Stimulated activated CD8-positive, alpha-beta memory T cell treated with anti-CD3 and anti-CD28 coated beads, Interleukin-15, amount 100 ng/mL, for 4 hours (primary cell): ENCODE measurements around the gene EFL1.

Source experiments
- DNase-seq, 2 donors: peaks; one replicate each; pipeline ENCODE4 v3.0.0-alpha.2; 2020; ENCODE audit warnings: low read depth in 2 of 2

Gene EFL1

DNA sequence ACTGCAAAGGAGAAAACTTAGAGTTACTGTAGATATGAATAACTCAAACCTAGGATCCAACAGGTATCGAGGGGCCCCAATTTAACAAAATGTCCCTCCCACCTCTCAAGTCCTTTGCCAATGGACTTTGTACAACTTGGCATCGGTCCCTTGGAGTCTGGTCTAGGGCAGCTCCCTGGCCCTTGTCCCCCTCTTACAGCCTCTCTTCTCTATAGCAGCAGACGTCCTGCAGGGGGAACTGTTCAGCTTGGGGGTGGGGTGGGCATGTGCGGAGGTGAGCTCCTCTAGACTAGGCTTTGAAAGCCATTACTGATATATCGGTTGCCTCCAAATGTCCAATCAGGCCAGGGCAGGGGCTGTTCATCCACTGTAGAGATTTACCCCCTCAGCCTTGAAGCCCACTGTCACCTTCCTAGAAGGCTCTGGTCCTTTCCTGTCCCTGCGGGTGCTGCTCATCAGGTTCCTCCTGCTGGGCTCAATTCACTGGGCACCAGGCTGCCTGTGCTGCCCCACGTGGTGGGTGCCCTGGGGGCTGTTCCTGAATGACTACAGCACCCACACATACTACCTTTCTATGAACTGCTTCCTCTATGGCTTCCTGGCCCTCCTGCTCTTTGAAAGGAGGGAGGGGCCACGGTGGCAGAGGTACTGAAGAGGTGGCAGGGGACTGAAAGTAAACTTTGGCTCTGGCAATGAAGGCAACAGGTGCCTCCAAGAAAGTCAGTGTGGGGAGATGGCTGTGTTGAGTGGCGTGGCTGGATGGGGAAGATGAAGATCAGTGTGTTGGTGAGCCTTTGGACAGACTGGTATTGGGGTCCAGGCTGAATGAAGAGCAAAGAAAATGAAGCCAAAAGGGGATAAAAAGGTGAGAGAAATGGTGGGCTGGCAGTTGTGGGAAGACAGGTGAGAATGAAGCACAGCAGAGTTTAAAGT, 137.9 kb downstream of the EFL1 start:
- no peak for DNase-seq

DNA sequence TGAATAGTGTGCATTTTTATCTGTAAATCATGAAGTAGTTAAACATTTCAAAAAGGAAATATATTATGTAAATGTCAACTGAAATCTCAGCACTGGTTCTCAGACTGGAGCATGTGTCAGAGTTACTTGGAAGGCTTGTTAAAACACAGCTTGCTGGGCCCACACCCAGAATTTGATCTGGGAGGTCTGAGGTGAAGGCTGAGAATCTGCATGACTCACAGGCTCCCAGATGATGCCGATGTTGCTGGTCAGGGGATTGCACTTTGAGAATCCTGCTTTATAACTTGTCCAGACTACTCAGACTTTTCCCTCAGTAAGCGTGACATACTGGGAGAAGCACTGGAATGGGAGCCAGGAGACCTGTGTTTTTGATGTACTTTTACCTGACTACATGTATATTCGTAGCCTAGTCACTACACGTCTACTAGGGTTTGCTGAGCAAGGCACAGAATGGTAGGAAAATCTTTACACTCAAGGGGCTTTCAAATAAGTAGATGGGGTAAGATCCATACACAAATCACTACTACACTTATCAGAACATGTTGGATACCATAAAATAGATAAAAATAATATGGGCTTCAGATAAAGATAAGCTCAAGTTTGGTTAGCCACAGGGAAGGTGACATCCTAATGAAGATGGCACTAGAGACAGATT, 139.7 kb downstream of the EFL1 start:
- DNase-seq, result no peak

DNA sequence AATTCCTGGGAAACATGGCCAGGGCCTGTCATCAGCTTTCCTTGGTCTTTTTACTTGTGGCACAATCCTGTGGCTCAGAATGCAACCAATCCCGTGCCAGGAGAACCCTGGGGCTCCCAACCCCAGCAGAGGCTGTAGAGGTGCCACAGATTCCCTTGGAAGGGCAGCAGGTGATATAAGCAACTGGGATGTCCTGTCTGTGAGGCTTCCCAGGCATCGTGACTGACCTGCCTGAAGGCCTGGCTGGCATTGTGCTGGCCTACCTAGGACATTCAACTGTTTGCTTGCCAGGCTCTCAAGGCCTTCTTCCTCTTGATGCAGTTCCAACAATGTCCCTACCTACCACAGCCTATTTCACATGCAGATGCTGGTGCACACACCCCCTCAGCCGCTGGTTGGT, 144.5 kb downstream of the EFL1 start:
- no peak for DNase-seq

DNA sequence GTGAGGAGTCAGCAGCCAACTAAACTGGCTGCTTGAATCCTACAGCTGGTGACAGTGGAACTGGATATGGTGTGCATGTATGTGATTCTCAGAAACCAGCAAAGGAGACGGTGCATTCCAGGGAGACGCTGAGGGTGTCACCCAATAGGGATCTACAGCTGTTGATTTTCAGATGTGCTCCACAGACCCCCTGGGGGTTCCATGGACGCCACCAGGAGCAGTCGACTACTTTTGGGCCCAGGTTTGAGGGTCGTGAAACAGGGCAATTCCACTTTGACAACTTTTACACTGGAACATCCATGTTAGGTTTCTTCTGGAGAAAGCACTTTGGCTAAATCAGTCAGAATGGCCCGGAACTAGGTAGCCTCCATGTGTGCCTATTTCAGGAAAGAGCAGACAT, 145.2 kb downstream of the EFL1 start:
- no peak for DNase-seq

DNA sequence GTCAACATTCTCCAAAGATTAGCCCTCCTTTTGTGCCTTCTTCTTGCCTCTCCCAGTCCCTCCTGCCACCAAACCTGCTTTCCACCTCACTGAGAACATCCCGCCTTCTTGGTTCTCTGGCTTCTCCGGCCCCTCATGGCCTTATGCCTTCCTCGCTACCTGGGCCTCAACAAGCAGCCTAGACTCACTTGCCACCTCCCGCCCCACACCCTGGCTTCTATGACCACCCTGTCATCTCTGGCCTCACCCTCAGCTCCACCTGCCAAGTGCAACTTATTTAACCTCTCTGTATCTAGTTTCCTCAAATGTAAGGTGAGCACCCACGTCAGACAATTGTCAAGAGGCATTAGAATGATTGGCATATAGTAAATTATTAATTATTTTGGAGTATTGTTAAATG, 147.9 kb downstream of the EFL1 start:
- no peak for DNase-seq

DNA sequence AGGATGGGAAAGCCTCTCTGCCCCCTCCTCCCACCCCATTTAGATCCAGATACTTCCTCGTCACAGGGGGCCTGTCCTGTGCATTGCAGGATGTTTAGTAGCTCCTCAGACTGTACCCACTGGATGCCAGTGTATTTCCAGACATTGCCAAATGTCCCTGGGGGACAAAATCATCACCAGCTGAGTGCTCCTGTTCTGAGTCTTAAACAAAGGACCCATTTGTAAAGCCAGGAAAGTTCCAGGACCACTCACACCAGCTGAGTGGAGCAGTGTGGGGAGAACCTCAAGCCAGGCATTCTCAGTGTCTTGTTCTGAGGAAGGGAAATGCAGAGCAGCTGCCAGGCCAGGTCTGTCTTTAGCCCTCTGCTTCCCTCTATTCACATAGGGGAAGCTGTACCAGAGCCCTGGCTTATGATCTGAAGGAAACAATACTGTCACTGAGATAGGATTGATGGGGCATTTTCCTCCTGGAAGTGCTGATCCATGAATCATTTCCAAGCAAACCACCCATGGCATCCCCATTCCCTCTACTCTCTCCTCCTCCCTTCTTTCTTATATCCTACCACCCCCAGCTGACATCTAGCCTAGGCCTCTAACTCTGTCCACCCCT, 149.3 kb downstream of the EFL1 start:
- no peak for DNase-seq

DNA sequence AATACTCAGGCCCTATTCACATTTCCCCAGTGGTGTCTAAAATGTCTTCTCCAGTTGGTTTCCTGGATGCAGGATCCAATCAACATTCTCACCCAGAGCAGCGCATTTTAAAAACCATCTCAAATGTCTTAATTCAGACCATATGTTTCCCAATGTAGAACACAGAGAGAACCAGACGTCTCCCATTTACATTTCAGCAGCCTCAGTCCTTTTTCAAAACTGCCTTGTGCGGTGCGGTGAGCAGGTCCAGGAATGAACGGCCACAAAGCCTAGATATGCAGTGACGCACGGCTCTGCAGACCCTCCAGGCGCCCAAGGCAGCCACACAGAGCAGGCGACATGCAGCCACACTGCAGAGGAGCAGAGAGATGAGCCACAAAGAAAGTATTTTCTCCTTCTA, 150.6 kb downstream of the EFL1 start:
- DNase-seq, result no peak

DNA sequence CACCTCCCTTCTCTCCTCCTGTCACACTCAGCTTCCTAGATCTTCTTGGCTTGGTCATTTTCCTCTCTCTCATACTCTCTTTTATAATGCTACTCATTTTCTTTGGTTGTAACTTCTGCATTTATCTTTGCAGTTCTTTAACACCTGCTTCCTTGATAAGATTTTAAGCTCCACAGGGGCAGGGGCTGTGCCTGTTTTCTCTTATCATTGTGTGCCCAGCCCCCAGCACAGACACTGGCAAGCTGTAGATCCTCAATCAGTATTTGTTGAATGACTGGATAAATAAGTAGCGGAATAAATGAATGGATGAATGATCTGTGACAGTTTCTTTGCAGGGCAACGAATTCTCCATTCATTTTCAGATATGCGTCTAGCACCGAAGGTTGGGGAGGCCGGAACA, 152.4 kb downstream of the EFL1 start:
- DNase-seq, result no peak

DNA sequence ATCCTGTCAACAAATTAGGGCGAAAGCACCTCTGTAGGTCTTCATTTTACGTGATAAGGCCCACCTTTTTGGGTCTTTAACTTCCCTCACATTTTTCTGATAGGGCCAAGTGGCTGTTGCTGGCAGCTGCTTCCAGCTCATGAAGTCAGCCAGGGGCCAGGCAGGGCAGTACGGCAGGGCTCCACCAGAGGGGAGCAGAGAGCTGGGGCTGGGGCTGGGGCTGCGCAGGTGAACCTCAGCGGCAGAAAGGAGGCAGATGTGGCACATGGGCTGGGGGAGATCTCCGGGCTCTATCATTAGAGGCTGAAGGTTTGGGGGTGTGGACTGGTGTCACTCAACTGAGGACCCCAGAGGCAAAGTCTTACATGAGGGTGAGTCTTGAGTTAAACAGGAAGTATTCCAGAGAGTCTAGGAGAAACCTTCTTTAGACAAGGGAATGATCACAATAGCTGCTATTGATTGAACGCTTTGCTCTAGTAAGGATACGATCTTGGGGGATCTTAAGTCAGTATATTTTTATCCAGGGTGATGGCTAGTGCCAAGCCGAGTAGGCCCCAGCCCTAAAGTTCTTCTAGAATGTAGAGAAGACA, 153.9 kb downstream of the EFL1 start:
- DNase-seq, result peak; percentile 12 to 25

DNA sequence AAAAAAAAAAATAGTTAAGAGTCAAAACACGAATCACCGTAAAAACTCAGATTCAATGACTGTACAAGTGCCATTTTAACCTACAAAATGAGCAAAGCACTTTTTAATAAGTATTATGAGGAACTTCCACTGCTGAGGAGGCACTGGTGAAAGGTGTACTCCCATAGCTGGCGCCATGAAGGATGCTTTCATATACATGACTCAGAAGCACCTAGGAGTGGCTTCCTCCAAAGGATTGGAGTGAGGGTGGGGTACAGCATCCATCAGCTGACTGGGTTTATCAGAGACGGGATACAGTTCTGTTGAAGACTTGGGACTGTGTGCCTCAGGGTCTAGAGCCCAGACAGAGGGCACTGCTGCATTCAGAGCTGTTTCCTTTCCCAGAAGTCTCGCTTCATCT, 155.9 kb downstream of the EFL1 start:
- no peak for DNase-seq

DNA sequence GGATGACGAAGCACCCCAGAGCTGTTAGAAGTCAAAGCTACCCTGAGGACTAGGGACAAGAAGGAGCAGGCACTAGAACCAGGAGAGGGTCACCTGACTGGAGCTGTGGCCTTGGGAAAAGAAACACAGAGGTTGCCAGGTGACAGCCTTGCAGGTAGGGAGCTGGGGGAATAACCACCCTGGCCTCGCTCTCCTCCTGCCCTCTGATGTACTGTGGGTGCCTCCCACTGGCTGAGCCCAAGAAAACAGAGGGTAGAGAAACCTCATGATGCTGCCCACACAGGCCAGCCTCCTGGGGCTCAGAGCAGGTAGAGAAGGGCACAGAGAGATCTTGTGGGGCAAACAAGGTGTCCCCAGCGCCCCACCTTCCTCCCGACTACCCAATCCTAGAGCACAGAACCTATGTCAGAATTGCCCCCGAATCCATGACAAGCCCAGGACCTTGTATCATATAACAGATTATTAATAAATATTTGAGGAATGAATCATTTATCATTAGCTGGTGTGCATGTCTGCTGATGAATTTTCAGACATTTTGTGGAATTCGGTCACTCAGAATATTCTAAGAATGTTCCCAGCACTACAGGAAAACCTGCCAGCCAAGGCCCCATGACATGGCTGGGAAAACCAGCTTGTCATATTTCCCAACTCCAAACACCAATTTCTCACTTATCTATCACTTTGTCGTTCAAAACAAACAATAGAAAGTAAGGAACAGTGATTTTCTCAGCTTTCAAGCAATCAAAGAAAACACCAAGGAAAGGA, 156.9 kb downstream of the EFL1 start:
- no peak for DNase-seq

DNA sequence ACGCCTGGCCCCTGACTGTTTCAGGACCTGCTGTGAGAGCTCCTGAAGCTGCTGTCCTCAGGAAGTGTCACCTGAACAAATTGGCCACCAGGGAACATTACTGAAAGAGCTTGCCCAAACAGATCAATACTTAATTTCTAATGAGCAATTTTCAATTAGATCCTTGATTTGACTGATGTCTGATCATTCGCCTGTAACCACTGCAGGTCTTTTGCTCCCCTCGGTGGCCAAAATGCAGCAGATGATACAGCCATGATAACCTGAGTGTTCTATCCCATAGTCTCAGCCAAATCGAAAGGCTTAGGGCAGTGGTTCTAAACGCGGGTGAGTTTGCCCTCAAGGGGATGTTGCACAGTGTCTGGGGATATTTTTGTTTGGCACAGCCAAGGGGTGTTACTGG, 159.1 kb downstream of the EFL1 start:
- DNase-seq, result no peak

DNA sequence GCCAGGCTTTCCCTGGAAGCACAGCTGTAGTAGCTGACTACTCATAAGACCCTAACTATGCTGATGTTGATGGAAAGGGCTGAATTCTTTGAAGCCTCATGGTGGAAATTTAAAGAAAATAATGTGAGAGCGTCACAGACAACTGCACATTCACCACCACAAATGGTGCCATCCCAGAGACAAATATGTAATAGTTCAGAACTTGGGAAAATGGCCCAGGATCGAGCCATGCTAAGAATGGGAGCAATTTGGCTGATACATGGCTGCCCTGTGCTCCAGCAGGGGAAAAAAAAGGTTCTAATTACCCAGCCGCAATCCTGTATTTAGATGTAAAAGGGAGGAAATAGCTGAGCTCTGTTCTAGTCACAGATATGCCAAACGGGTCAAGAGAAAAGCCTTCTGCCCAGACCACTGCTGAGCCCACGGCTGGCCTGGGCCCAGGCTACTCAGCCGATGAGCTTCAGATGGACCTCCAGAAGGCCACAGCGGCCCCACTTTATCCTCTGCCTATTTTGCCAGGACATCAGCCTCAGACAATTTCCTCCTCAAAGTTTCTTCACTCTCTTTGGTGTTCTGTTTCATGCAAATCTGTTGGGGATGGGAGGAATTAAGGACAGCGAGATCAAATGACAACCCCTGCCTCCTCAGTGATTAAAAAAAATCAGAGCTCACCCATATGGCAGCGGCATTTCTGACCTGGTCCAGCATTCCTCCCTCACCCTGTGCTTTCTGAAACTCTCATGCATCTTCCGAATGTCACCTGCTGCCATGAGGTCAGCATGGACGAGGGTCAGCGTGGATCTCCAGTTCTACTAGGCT, 162.2 kb downstream of the EFL1 start:
- DNase-seq, result no peak

DNA sequence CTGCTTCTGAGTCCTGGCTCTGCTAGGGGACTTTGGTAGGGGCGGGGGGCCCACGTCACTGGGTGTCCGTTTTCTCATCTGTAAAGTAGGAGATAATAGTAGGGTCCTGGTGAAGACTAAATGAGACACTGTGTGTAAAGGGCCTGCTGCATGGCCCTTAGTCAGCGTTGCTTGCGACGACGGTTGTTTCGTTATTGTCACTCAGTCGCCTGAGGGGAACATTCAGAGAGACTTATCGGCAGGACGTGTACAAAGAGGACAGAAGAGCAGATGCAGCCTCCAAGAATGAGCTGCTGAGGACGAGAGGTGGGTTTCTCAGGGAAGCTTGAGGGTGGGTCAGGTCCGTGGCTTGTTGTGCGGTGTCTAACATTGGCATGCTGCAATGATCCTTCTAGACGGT, 163.9 kb downstream of the EFL1 start:
- DNase-seq, result no peak

DNA sequence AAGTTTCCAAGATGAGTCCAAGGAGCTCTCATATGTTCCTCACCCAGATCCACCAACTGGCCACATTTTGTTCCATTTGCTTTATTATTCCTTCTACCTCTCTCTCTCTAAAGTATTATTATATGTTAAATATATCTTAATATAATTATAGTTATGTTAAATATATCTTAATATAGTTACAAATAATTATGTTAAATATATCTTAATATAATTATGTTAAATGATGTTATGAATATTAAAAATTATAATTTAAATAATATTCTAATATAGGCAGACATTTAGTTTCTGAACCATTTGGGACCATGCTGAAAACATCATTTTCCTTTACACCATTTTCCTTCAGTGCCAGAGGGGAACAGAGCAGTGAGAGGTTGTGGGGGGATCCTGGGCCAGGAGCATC, 166.7 kb downstream of the EFL1 start:
- DNase-seq, result no peak

DNA sequence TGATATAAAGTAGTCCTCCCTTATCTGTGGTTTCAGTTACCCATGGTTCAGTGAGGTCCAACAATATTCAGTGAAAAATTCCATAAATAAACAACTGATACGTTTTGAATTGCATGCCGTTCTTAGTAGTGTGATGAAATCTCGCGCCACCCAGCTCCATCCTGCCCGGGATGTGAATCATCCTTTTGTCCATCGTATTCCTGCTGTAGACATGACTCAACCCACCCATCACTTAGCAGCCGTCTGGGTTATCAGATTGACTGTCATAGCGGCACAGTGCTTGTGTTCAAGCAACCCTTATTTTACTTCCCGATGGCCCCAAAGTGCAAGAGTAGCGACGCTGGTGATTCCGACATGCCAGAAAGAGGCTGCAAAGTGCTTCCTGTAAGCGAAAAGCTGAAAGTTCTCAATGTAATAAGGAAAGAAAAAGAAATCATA, 168.7 kb downstream of the EFL1 start:
- no peak for DNase-seq

DNA sequence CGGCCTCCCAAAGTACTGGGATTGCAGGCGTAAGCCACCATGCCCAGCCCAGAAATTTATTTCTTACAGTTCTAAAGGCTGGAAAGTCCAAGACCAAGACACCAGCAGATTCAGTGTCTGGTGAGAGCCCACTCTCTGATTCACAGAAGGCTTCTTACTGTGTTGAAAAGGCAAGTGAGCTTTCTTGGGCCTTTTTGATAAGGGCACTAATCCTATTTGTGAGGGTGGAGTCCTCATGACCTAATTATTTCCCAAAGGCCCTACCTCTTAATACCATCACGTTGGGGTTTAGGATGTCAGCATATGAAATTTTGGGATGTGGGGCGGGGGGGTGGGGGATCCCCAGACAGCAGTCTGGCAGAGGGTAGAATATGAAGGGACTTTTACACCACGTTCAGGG, 169.2 kb downstream of the EFL1 start:
- DNase-seq, result no peak

DNA sequence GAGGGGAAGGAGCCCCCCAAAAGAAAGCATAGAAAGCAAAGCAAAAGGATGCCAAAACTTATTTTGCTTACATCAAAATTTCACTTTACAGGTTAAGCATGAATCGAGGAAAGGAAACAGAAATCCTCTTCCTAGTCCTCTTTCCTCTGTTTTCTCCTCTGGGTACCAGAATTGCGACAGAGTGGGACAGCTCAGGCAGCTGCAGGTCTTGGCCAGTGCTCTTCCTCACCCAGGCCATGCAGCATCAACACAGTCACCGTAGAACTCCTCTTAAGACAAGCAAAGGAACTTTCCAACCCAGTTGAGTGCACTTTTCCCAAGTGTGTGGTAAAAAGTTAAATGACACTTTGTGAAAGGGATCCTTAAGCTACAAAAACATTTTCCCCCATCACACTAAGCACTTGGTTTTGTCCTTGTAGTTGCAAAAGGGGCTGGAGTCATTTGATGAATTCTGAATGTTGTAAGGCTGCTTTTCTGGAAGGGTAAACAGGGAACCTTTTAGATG, 170.8 kb downstream of the EFL1 start:
- DNase-seq, result no peak

DNA sequence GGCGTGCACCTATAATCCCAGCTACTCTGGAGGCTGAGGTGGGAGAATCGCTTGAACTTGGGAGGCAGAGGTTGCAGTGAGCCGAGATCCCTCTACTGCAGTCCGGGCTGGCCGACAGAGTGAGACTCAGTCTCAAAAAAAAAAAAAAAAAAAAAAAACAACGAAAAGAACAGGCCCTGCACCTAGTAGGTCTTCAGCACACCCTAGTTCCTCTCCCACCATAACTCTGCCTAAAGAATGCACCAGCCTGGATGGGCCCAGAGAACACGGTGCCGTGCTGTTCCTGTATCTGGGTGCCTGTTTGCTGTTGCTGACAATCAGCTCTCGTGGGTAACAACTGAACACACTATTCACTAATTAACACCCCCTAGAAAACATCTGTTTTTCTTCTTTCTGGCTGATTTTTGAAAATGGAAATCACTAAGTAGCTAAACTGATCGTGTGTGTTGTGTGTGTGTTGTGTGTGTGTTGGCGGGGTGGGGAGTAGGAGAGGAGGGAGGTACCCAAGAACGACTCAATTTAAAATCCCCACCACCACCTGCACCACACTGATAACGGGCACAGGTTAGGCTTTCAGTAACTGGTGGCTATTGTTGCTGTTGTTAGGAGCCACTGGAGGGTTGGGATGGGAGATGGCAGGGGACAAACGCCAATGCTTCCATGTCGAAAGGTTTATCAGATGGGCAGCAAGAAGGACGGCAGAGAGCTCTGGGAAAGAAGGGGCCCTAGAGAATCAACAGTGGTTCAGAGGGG, 176.1 kb downstream of the EFL1 start:
- no peak for DNase-seq
